SK-N-SH treated with all-trans-retinoic acid at 6 μM for 48 hours (cell line): ENCODE data around the gene BPIFB1.

Source experiments
- CSDC2 ChIP-seq: fragments of 250-450 bp; sonication (Bioruptor Pico); IDR thresholded peaks from 2 replicates; pipeline ENCODE4 v1.5.0; 2020; ENCODE audit warnings: mild to moderate bottlenecking, moderate library complexity
- SNAI2 ChIP-seq: fragments of 250-450 bp; sonication (Bioruptor Pico); IDR thresholded peaks from 2 replicates; pipeline ENCODE4 v1.5.0; 2020; ENCODE audit warnings: mild to moderate bottlenecking, moderate library complexity

GRCh38 chr20:33317424-33318095 is 34.5 kb downstream of the BPIFB1 start:
- TF ChIP-seq SNAI2 (CRISPR knock-in tag) (no peak), CSDC2 (CRISPR knock-in tag) (no peak)
